Common myeloid progenitor, CD34-positive (primary cell): ENCODE data around the gene UAP1L1.
A peak's percentile ranks its signal among the peaks of the same experiment; 100 is the strongest.
"Not testable (repeated sequence)": the region's sequence is repeated elsewhere in the genome, so short reads cannot be mapped to it uniquely, and the experiment has no call there.

Experiments used
- CTCF ChIA-PET: fragments of 350-600 bp; sonication (Branson Sonifier 250); formaldehyde crosslinking; loops from one replicate; lab custom pipeline; 2021; ENCODE audit warnings: antibody characterized with exemption; lab: Charles Lee
- POLR2A ChIA-PET: fragments of 350-600 bp; sonication (Branson Sonifier 250); formaldehyde crosslinking; loops from one replicate; lab custom pipeline; 2021; ENCODE audit warnings: antibody characterized with exemption; lab: Charles Lee
- DNase-seq, 3 donors: peaks; one replicate each; pipeline versions ENCODE4 v3.0.0 to v3.0.0-alpha.2; 2013
- H3K27ac ChIP-seq, 2 experiments: 1 replicate in 1 of 2; 2 replicates in 1 of 2; pipeline ENCODE4 v1.7.0; 2013; ENCODE audit warnings: inconsistent platforms in 2 of 2, low read length in 2 of 2, mild to moderate bottlenecking in 2 of 2, low read depth in 1 of 2, moderate library complexity in 1 of 2; ENCODE audit not compliant: severe bottlenecking in 2 of 2, insufficient read depth in 1 of 2, poor library complexity in 1 of 2
- H3K27me3 ChIP-seq, 5 experiments: replicated peaks in 2 of 5; 1 replicate in 3 of 5; 2 replicates in 2 of 5; pipeline versions ENCODE4 v1.6.1 to v1.7.0; 2013; ENCODE audit warnings: low read length in 4 of 5, mild to moderate bottlenecking in 2 of 5, moderate library complexity in 2 of 5, inconsistent platforms in 1 of 5; ENCODE audit not compliant: insufficient read depth in 5 of 5, control insufficient read depth in 4 of 5
- H3K36me3 ChIP-seq, 4 experiments: 1 replicate in 2 of 4; 2 replicates in 2 of 4; pipeline versions ENCODE4 v1.6.1 to v1.7.0; 2013; ENCODE audit warnings: low read length in 3 of 4, control low read depth in 1 of 4, mild to moderate bottlenecking in 1 of 4; ENCODE audit not compliant: control insufficient read depth in 4 of 4, insufficient read depth in 4 of 4
- H3K4me1 ChIP-seq, 4 experiments: 1 replicate in 3 of 4; 2 replicates in 1 of 4; pipeline versions ENCODE4 v1.6.1 to v1.7.1; 2013; ENCODE audit warnings: low read length in 3 of 4, mild to moderate bottlenecking in 3 of 4, control low read depth in 1 of 4, inconsistent platforms in 1 of 4, moderate library complexity in 1 of 4; ENCODE audit not compliant: control insufficient read depth in 4 of 4, insufficient read depth in 4 of 4; ENCODE audit errors: control extremely low read depth in 1 of 4
- H3K4me3 ChIP-seq, 7 experiments: 1 replicate in 4 of 7; 2 replicates in 3 of 7; pipeline versions ENCODE4 v1.5.1 to v1.7.0; 2013; ENCODE audit warnings: mild to moderate bottlenecking in 7 of 7, low read length in 6 of 7, moderate library complexity in 6 of 7, inconsistent platforms in 2 of 7, low read depth in 2 of 7, control low read depth in 1 of 7; ENCODE audit not compliant: insufficient read depth in 4 of 7, control insufficient read depth in 1 of 7; ENCODE audit errors: extremely low read depth in 1 of 7
- H3K9me3 ChIP-seq, 5 experiments: 1 replicate in 4 of 5; 2 replicates in 1 of 5; pipeline versions ENCODE4 v1.6.1 to v1.7.1; 2013; ENCODE audit warnings: low read length in 4 of 5, mild to moderate bottlenecking in 2 of 5, inconsistent platforms in 1 of 5, low read depth in 1 of 5, moderate library complexity in 1 of 5; ENCODE audit not compliant: control insufficient read depth in 4 of 5, insufficient read depth in 2 of 5; ENCODE audit errors: control extremely low read depth in 1 of 5
- WGBS: methylation state at CpG from one replicate; pipeline ENCODE4 v1.1.5; 2013; ENCODE audit not compliant: insufficient coverage; 5-methylcytosine and 5-hydroxymethylcytosine counted together

UAP1L1 gene

DNA sequence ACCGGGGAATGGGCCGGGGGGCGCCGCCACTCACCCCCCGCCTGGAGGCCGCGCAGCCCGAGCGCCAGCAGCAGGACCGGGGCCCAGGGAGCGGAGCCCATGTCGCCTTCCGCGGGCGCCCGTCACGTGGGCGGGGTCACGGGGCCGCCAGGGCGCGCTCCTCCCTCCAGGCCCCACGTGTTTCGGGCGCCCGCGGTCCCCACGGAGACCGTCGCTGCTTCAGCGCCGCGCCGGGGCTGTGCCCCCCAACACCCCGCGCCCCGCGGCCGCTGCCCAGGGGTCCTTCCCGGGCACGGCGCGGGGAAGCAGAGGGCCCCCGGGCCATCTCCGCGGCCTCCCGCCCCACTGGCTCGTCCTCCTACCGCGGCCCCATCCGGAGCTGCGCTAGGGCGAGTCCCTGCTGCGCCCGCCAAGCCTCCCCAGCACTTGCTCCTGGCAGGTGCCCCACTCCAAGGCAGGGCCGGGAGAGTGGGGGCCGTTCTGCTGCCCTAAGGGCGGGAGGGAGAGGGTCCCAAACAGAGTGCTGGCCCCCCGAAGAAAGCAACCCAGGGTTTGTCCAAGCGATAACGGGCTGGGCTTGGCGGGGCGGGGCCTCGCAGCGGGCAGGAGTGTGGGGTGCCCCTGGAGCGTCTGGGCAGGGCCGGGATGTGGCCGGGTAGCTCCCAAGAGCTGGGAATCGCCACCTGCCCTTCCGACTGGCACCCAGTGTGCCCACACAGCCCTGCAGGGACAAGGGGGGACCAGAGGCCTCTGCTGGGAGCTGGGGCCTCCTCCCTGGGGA is 37.5 kb downstream of the UAP1L1 start, which contains the start of gene DPP7:
Gene DPP7 (minus strand): TSS at position 121 of the 781 bp plus-strand sequence. CDS start 20 bp downstream, at position 101.
- no peaks in the 10 kb centered on the region for H3K27me3 ChIP-seq
- peak within 1 kb of the TSS in 1 of 2 experiments; percentile 43 for H3K27ac ChIP-seq
- peak within 1 kb of the TSS; percentile 17 to 67 (median 55) for H3K4me3 ChIP-seq
- peak; percentile 52 to 76 (median 66) for DNase-seq
- CTCF ChIA-PET: interaction anchor here (0.8 to 1.4 kb wide), 6 partner anchors 9 to 120 kb away, joined by 3 to 5 read pairs (median 3); partner anchors contain the start of genes NPDC1 and RNF224
- H3K4me1 ChIP-seq: peaks cover 0 to 13% (median 11%) of the 10 kb centered on the region in 4 experiments
- H3K9me3 ChIP-seq: no peaks in the 10 kb centered on the region
- 2% methylated on average over 56 of the region's 70 CpGs for WGBS
- POLR2A ChIA-PET: no interaction called here
- peaks cover 0 to 34% (median 21%) of the 10 kb centered on the region in 4 experiments for H3K36me3 ChIP-seq

DNA sequence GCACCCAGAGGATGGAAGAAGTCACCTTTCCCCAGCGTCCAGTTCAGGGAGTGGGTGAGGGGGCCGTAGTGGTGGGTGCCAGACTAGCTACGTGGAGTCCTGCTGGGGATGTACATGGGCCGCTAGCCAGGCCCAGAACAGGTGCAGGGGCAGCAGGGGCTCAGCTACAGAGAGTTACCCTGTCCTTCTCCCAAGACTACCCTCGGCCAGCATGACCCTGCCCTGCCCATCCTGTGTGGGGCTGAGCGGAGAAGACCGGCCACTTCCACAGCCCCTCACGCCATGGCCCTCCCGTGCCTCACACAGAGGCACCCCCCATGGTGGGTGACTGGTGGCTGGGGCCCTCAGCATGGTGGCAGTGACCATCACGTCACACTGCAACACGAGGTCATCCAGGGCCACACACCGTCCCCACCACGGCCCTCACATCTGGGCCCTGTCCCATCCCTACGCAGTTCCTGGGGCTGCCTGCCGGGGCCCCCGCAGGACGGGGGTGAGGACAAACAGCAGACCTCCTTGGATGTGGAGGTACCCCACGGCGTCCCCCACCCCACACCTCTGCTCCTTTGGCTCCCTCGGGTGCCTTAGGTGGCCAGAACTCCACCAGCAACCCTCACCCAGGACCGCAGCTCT is 38.2 kb downstream of the UAP1L1 start:
- Histone ChIP-seq H3K4me3 (peak overlapping the region in 3 of 7 experiments; percentile 55 to 67 (median 63)), H3K36me3 (peaks cover 0 to 27% (median 17%) of the 10 kb centered on the region in 4 experiments), H3K9me3 (no peaks in the 10 kb centered on the region), H3K4me1 (peaks cover 0 to 13% (median 11%) of the 10 kb centered on the region in 4 experiments), H3K27ac (no peak overlapping the region), H3K27me3 (no peaks in the 10 kb centered on the region)
- DNase-seq: no peak
- WGBS: 89% methylated on average over 20 of the region's 21 CpGs
- POLR2A ChIA-PET: interaction anchor here (0.5 kb wide), 1 partner anchor 94 kb away, joined by 4 read pairs; no protein-coding TSS in a partner anchor
- CTCF ChIA-PET: interaction anchor here (0.8 to 1.4 kb wide), 6 partner anchors 8 to 120 kb away, joined by 3 to 5 read pairs (median 3); partner anchors contain the start of genes NPDC1 and RNF224

DNA sequence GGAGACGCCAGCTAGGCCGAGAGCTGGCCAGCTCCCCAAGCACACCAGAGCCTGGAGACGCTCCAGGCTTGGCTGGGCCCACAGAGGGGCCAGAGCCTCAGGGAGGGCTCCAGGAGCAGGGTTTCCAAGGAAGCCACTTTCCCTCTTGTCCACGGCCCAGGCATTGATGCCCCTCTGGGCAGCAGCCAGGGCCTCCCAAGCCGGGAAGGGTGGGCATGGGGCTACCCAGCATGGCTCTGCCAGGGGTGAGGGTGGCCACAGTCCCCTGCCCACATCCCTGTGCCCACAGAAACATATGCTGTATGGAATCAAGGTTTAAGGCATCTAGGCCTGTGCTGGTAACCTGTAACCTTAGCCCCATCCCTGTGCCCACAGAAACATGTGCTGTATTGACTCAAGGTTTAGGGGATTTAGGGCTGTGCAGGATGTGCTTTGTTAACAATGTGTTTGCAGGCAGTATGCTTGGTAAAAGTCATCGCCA is 38.8 kb downstream of the UAP1L1 start:
- Histone ChIP-seq H3K36me3 (peaks cover 0 to 21% (median 13%) of the 10 kb centered on the region in 4 experiments), H3K27ac (no peak overlapping the region), H3K9me3 (no peaks in the 10 kb centered on the region), H3K4me3 (no peak overlapping the region), H3K4me1 (peaks cover 0 to 13% (median 11%) of the 10 kb centered on the region in 4 experiments), H3K27me3 (no peaks in the 10 kb centered on the region)
- ChIA-PET CTCF (interaction anchor here (1.2 to 1.4 kb wide), 3 partner anchors 91 to 119 kb away, joined by 3 to 5 read pairs (median 3); partner anchors contain the start of gene RNF224), POLR2A (interaction anchor here (0.5 kb wide), 1 partner anchor 93 kb away, joined by 4 read pairs; no protein-coding TSS in a partner anchor)
- no peak for DNase-seq
- WGBS: 80% methylated on average over 5 of the region's 6 CpGs

DNA sequence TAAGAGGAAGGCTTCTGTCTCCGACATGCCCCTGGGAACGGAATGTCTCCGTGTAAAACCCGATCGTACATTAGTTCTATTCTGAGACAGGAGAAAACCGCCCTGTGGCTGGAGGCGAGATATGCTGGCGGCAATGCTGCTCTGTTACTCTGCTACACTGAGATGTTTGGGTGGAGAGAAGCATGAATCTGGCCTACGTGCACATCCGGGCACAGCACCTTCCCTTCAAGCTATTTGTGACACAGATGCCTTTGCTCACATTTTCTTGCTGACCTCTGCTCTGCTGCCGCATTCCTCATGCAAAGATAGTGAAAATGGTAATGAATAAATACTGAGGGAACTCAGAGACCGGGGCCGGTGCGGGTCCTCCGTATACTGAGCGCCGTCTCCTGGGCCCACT is 39.4 kb downstream of the UAP1L1 start:
- ChIA-PET CTCF (interaction anchor here (0.7 to 1.6 kb wide), 2 partner anchors 110 to 120 kb away, joined by 4 to 6 read pairs; partner anchors contain the start of gene RNF224), POLR2A (no interaction called here)
- no peak for DNase-seq
- Histone ChIP-seq H3K4me3 (no peak overlapping the region), H3K4me1 (peaks cover 0 to 13% (median 11%) of the 10 kb centered on the region in 4 experiments), H3K36me3 (peaks cover 0 to 18% (median 9%) of the 10 kb centered on the region in 4 experiments), H3K27me3 (no peaks in the 10 kb centered on the region), H3K9me3 (no peaks in the 10 kb centered on the region), H3K27ac (no peak overlapping the region)
- 91% methylated on average over 17 of the region's 17 CpGs for WGBS

DNA sequence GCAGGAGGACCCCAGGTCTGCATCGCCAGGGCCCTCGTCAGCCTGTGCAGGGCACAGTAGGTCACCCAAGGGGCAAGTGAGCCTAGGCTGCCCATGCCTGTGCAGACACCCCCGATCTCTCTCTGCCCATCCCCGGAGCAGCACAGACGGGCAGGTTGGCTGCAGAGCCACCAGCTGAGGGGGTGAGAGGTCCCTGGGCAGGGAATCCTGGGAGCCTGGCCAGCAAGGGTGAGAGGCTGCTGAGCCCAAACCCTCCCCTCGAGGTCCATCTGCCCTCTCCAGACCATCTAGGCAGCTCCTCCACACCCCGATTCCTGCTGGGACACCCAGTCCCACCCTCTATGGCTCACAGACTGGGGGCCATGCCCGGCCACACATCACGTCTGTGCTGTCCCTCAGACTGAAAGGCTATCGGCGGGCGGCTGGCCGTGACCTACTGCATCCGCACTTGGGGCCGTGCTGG is 40.0 kb downstream of the UAP1L1 start:
- no peak overlapping the region for H3K4me3 ChIP-seq
- H3K27me3 ChIP-seq: no peaks in the 10 kb centered on the region
- H3K27ac ChIP-seq: no peak overlapping the region
- 95% methylated on average over 7 of the region's 15 CpGs for WGBS
- ChIA-PET CTCF (interaction anchor here (0.7 to 4.3 kb wide), 4 partner anchors 9 to 119 kb away, joined by 4 to 46 read pairs (median 6); partner anchors contain the start of genes CYSRT1 and RNF224), POLR2A (interaction anchor here (1.7 kb wide), 1 partner anchor 106 kb away, joined by 4 read pairs; no protein-coding TSS in a partner anchor)
- no peak for DNase-seq
- H3K9me3 ChIP-seq: no peaks in the 10 kb centered on the region
- H3K4me1 ChIP-seq: peaks cover under 1 to 13% (median 12%) of the 10 kb centered on the region in 4 experiments
- H3K36me3 ChIP-seq: peaks cover 0 to 12% (median 5%) of the 10 kb centered on the region in 4 experiments

- not testable (repeated sequence) for H3K4me3 ChIP-seq, H3K27ac ChIP-seq, H3K27me3 ChIP-seq, H3K9me3 ChIP-seq, H3K36me3 ChIP-seq, DNase-seq
- WGBS: 94% methylated on average over 10 of the region's 12 CpGs
- ChIA-PET POLR2A (interaction anchor here (0.6 to 1.7 kb wide), 2 partner anchors 10 to 105 kb away, joined by 4 to 6 read pairs; no protein-coding TSS in a partner anchor), CTCF (interaction anchor here (0.9 to 4.3 kb wide), 6 partner anchors 10 to 118 kb away, joined by 3 to 46 read pairs (median 4); partner anchors contain the start of genes CYSRT1 and RNF224)
- peaks cover 5 to 14% (median 13%) of the 10 kb centered on the region in 4 experiments for H3K4me1 ChIP-seq
These were observed 40.8 kb downstream of the UAP1L1 start for GRCh38 chr9:137118092-137118603.
